Smooth muscle cell (in vitro differentiated cells): ENCODE measurements around the gene SGCE. TPM values are rescaled to one million over a fixed set of nuclear protein-coding genes. Genes with fewer than 3 reads are reported as not detected.

Source experiments
- DNase-seq: peaks from one replicate; lab custom pipeline; 2025; ENCODE audit not compliant: unreplicated experiment; lab: John Stamatoyannopoulos, UW
- H2AFZ ChIP-seq: fragments of 200-600 bp; sonication (generic); 2 replicates; pipeline ENCODE4 v1.6.0; 2016; ENCODE audit warnings: antibody characterized with exemption, low read depth, mild to moderate bottlenecking
- H3F3A ChIP-seq: fragments of 200-600 bp; sonication (generic); 2 replicates; pipeline ENCODE4 v1.6.0; 2017; ENCODE audit warnings: antibody characterized with exemption, low read depth
- H3K27ac ChIP-seq: fragments of 200-600 bp; sonication (generic); 2 replicates; pipeline ENCODE4 v1.5.1; 2016; ENCODE audit warnings: low read depth, mild to moderate bottlenecking
- H3K27me3 ChIP-seq: fragments of 200-600 bp; sonication (generic); 2 replicates; pipeline ENCODE4 v1.6.1; 2016; ENCODE audit warnings: low read depth, mild to moderate bottlenecking
- H3K36me3 ChIP-seq: fragments of 200-600 bp; sonication (generic); 2 replicates; pipeline ENCODE4 v1.5.1; 2016; ENCODE audit warnings: low read depth
- H3K4me1 ChIP-seq: fragments of 200-600 bp; sonication (generic); 2 replicates; pipeline ENCODE4 v1.5.1; 2016; ENCODE audit warnings: low read depth
- H3K4me2 ChIP-seq: fragments of 200-600 bp; sonication (generic); 2 replicates; pipeline ENCODE4 v1.6.0; 2016; ENCODE audit warnings: mild to moderate bottlenecking
- H3K4me3 ChIP-seq: fragments of 200-600 bp; sonication (generic); 2 replicates; pipeline ENCODE4 v1.5.1; 2016; ENCODE audit warnings: mild to moderate bottlenecking
- H3K79me2 ChIP-seq: fragments of 200-600 bp; sonication (generic); 2 replicates; pipeline ENCODE4 v1.6.0; 2016; ENCODE audit warnings: low read depth, mild to moderate bottlenecking
- H3K9ac ChIP-seq: fragments of 200-600 bp; sonication (generic); 2 replicates; pipeline ENCODE4 v1.6.0; 2016; ENCODE audit warnings: low read depth
- H3K9me3 ChIP-seq: fragments of 200-600 bp; sonication (generic); replicated peaks from 2 replicates; pipeline ENCODE4 v1.5.1; 2016; ENCODE audit warnings: low read depth
- H4K20me1 ChIP-seq: fragments of 200-600 bp; sonication (generic); 2 replicates; pipeline ENCODE4 v1.6.0; 2016; ENCODE audit warnings: low read depth
- WGBS: methylation state at CpG from one replicate; pipeline ENCODE4 v1.1.7; 2016; ENCODE audit warnings: low lambda C conversion rate; 5-methylcytosine and 5-hydroxymethylcytosine counted together
- polyA plus RNA-seq: library from polyadenylated mRNA; unstranded; fragments of >200 nt; fragmentation: Nextera tagmentation; extraction: Ambion mirVana; gene quantifications from 2 replicates; pipeline ENCODE4 v1.2.1, GENCODE V29; 2016
- total RNA-seq: library from RNA; depleted of rRNA; stranded (reverse); fragments of >200 nt; gene quantifications from 2 replicates; pipeline ENCODE4 v1.2.3, GENCODE V29; 2014
- TF ChIP-seq, protein P1 (sequence below): fragments of 200-600 bp; sonication (generic); IDR thresholded peaks from 2 replicates; pipeline ENCODE4 v1.5.1; 2017; ENCODE audit warnings: borderline replicate concordance, mild to moderate bottlenecking, antibody characterized with exemption; ENCODE audit not compliant: insufficient read depth, poor library complexity, severe bottlenecking

Gene SGCE
- total and polyA plus RNA-seq, 2 experiments from 2014 or later: 87.1 to 123 TPM

DNA sequence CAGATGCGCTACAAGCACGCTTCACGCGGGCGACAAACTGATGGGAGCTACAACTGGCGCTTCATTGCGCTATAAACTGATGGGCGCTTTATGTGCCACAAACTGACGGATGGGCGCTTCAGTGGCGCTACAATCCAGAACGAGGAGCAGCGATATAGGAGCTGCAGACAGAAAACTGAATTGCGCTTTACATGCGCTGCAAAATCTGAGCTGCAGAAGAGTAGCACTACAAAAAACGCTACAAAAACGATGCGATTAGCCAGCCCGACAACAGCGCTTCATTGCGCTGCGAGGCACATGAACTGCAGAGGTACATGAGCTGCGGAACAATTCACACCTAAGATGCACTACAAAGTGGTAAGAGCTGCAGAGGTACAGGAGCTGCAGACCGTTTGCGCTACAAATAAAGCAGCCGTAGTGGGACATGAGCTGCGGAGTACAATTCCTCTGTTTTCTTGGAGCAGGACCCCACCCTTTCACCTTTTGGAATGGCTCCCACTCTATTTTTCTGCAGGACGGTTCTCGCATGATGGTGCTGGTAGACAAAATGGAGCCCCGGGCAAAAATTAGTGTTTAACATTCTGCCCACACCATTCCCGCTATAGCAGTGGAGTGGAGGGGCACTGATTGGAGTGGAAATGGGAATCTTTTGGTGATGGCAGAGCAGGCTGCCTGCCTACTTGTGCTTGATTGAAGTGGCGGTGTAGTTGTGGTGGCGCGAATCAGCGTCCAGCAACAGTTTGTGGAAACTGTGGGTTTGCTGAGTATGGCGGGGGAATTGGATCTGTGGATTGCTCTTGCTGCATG is 1.2 kb upstream of the SGCE start:
- Histone ChIP-seq H3K36me3 (no peaks in the 10 kb centered on the region), H3K4me2 (peak overlapping the region; percentile 84), H3F3A (no peaks in the 10 kb centered on the region), H3K9me3 (no peaks in the 10 kb centered on the region), H3K79me2 (peaks cover 27% of the 10 kb centered on the region), H3K4me1 (peaks cover 14% of the 10 kb centered on the region), H3K9ac (no peak overlapping the region), H3K27ac (no peak overlapping the region), H4K20me1 (peaks cover 15% of the 10 kb centered on the region), H3K4me3 (peak overlapping the region; percentile 73), H3K27me3 (no peaks in the 10 kb centered on the region), H2AFZ (peak overlapping the region; percentile 59)
- TF ChIP-seq, protein P1, sequence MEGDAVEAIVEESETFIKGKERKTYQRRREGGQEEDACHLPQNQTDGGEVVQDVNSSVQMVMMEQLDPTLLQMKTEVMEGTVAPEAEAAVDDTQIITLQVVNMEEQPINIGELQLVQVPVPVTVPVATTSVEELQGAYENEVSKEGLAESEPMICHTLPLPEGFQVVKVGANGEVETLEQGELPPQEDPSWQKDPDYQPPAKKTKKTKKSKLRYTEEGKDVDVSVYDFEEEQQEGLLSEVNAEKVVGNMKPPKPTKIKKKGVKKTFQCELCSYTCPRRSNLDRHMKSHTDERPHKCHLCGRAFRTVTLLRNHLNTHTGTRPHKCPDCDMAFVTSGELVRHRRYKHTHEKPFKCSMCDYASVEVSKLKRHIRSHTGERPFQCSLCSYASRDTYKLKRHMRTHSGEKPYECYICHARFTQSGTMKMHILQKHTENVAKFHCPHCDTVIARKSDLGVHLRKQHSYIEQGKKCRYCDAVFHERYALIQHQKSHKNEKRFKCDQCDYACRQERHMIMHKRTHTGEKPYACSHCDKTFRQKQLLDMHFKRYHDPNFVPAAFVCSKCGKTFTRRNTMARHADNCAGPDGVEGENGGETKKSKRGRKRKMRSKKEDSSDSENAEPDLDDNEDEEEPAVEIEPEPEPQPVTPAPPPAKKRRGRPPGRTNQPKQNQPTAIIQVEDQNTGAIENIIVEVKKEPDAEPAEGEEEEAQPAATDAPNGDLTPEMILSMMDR: no peak
- DNase-seq: no peak
- 49% methylated on average over 36 of the region's 36 CpGs for WGBS

DNA sequence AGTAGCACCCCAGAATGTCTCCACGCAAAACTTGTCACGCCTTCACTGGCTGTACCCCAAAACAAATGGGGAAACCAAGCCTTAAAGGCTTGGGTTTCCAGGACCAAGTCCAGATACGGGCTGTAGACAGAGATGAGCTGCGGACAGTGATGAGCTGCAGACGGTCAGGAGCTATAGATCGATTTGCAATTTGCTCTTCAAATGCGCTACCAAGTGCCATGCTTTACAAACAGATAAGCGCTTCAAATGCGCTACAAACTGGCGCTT is 658 bp upstream of the SGCE start:
- Histone ChIP-seq H3K4me1 (peaks cover 14% of the 10 kb centered on the region), H3K36me3 (no peaks in the 10 kb centered on the region), H3K9me3 (no peaks in the 10 kb centered on the region), H3K9ac (no peak overlapping the region), H3K4me2 (peak overlapping the region; percentile 84), H2AFZ (peak overlapping the region; percentile 59), H4K20me1 (peaks cover 20% of the 10 kb centered on the region), H3K4me3 (peak overlapping the region; percentile 73), H3F3A (no peaks in the 10 kb centered on the region), H3K27ac (no peak overlapping the region), H3K79me2 (peaks cover 31% of the 10 kb centered on the region), H3K27me3 (no peaks in the 10 kb centered on the region)
- 46% methylated on average over 10 of the region's 10 CpGs for WGBS
- DNase-seq: no peak
- TF ChIP-seq, protein P1: no peak

DNA sequence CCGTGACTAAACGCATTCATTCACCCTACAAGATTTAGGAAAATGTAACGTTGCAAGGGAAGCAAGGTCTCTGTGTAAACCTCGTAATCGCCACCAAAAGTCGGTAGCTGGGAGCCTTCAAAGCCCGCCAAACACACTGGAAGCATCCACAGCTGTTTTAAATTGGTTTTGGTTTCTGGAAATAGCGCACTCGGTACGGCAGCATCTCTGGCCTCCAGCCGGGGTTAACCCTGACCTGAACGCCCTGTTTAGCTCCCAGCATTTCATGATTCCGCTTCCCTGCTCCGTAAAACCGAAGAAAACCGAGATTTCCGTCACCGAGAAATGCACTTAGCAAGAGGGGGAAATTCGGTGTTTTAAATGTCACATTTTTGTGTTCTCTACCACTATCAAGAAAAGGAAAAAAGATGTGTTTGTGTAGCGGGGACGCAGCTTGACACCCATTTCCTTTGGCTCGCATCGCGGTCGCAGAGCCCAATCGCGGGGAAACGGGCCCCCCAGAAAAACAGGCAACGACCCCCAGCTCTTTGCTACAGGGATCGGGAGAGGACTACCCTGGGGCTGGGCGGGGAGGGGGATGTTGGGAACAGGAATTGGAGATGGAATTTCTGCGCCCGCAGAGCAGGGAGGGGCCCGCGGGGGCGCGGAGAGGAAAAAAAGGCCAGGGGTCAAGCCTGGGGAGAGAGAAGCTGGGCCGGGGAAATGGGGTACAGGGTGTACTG is 646 bp downstream of the SGCE start:
- DNase-seq: no peak
- H3K27me3 ChIP-seq: no peaks in the 10 kb centered on the region
- 2% methylated on average over 33 of the region's 38 CpGs for WGBS

More for the DNA sequence above, 646 bp downstream of the SGCE start:
- H3K9ac ChIP-seq: peak overlapping the region; percentile 70
- peak overlapping the region; percentile 84 for H2AFZ ChIP-seq
- TF ChIP-seq, protein P1: no peak
- H3F3A ChIP-seq: no peaks in the 10 kb centered on the region
- H3K4me1 ChIP-seq: peaks cover 19% of the 10 kb centered on the region
- peak overlapping the region; percentile 84 for H3K4me2 ChIP-seq
- H3K9me3 ChIP-seq: no peaks in the 10 kb centered on the region
- no peaks in the 10 kb centered on the region for H3K36me3 ChIP-seq
- H3K4me3 ChIP-seq: peak overlapping the region; percentile 73
- H4K20me1 ChIP-seq: peaks cover 28% of the 10 kb centered on the region
- peaks cover 35% of the 10 kb centered on the region for H3K79me2 ChIP-seq
- peak overlapping the region; percentile 72 for H3K27ac ChIP-seq
